Measurements from ENCODE around the gene IQSEC1.

Gene IQSEC1

DNA sequence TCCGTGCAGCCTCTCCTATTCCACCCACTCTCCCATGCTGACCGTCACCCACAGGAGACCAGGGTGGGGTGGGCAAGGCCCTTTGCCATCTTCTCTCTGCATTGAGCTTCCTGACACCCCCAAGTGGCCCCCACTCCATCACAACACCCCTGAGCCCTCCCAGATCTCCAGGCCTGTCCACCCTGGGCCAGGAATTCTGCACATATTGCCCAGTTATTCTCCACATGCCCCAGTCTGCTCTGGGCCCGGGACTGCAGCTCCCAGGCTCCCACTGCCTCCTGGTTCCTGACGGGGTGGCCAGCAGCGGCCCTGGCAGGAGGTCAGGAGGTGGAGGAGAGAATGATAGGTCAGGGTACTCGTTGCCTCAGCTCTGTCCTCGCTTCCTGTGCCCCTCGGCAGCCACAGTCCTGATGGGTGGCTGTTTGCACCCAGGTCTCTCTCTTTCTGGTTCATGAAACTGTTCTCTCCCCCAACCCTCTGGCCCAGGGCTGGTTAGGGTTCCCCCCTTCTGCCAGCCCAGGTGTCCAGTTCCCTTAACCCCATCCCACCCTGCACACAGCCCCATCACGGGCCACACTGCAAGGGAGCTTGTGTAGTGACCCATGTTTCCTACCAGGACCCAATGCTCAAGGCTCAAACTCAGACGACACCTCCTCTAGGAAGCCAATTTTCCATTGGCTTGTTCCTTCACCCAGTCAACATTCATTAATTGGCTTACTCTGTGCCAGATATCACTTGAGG, 47.3 kb downstream of the IQSEC1 start:
- no peak for DNase-seq

DNA sequence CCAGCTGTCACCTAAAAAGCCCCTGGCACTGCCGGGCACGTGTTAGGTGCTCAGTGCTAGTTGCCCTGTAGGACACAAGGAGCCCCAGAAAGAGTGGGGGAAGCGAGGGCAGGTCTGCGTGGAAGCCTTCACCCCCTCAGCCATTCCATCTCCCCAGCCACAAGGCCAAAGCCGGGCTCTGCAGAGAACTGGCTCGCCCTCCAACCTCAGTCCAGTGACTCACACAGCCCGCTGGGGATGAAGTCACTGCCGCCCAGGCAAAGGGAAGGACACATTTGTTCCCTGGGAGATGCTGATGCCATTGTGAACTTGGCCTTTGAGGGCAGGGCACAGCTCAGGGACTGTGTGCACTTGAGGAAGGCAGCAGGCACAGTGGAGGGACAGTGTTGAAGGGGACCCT, 48.1 kb downstream of the IQSEC1 start:
- no peak for DNase-seq

DNA sequence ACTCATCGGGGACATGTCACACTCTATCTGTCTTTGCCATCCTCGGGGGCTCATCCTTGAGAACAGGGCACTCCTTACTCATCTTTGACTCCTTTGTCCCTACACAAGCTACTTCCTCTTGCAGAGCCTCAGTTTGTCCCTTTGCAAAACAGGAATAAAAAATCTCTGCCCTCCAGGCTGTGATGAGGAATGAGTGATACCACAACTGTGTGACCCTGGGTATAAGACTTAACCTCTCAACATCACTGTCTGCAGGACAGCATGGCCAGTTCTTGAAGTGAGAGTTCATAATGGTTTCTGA, 48.5 kb downstream of the IQSEC1 start:
- no peak for DNase-seq

DNA sequence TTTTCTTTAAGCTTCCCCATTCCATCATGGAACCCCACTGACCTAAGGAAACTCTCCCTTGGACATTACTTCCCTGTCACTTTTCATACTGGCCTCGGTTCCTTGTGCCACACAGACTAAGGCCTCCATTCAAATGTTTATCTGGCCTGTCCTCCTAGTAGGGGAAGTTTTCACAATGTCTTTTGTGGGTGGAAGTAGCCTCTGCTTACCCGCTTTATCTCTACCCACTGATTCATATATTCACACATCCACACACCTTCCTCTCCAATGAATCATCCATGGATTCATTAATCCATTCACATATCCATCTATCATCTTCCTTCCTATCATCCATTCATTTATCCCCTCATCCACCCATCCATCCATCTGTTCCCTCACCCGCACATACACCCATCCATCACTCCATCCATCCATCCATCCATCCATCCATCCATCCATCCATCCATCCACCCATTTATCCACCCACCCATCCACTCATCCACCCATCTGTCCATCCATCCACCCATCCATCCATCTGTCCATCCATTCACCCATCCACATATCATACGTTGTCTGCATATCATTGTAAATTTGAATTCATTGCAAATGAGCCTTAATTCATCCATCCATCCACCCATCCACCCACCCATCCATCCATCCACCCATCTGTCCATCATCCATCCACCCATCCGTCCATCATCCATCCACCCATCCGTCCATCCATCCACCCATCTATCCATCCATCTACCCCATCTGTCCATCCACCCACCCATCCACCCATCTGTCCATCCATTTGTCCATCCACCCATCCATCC, 49.1 kb downstream of the IQSEC1 start:
- no peak for DNase-seq

GRCh38 chr3:13023235-13023970, 49.8 kb downstream of the IQSEC1 start:
- DNase-seq: no peak

GRCh38 chr3:13022348-13023234, 50.6 kb downstream of the IQSEC1 start:
- DNase-seq: no peak

- no peak for DNase-seq
Measured at GRCh38 chr3:13021141-13022114, 51.8 kb downstream of the IQSEC1 start.

GRCh38 chr3:13020159-13020750, 53.0 kb downstream of the IQSEC1 start:
- DNase-seq: no peak

- DNase-seq: no peak
Measured at GRCh38 chr3:13019243-13020095, 53.8 kb downstream of the IQSEC1 start.

- no peak for DNase-seq
Measured at GRCh38 chr3:13018561-13019242, 54.5 kb downstream of the IQSEC1 start.

- DNase-seq: no peak
Measured at GRCh38 chr3:13018043-13018451, 55.2 kb downstream of the IQSEC1 start.

DNA sequence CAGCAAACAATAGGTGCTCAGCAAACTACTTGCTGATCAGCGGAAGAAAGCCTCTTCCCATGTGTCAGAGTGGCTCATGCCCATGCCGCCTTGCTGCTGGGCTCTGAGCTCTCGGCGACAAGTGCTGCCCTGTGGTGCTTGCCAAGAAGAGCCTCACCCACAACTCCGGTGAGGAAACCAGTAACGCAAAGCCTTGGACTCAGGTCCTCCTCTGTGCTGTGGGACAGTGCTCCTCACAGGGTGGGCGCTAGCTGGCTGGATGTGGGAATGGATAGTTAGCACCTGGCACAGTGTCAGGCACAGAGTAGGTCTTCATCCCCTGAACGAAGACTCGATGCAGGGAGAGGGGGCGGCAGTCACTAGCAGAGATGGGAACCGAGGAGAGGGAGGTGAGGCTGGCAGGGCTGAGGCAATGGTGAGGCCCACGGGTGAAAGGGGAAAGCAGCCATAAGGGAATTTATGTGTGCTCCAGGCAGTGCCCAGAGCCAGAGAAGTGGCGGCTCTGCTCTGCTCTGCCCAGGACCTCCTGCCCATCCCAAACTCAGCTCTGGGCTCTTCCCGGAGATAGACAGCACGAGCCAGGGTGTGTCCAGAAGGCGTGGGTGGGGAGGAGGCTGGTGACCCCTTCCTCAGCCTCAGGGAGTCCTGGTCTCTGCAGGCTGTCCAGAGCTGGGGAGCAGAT, 55.7 kb downstream of the IQSEC1 start:
- DNase-seq: no peak

DNA sequence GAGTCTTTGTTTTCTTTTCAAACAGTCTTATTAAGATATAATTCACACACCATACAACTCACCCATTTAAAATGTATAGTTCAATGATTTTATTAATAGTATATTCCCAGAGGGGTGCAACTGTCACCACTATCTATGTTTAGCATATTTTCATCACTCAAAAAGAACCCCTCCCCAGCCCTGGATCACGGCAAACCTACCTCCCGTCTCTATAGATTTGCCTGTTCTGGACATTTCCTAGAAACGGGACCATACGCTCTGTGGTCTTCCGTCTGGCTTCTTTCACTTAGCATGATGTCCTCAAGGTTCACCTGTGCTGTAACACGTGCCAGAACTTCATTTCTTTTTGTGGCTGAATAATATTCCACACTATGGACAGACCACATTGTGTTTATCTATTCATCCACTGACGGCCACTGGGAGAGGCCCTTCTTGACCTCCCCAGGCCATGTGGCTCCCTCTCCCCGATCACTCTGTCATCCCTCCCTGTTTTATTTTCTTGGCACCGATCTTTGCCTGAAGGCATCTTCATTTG, 56.4 kb downstream of the IQSEC1 start:
- no peak for DNase-seq

- peak; percentile 66 for DNase-seq
Measured at GRCh38 chr3:13016083-13016720, 57.0 kb downstream of the IQSEC1 start.

GRCh38 chr3:13015286-13016082, 57.7 kb downstream of the IQSEC1 start:
- peak; percentile 78 for DNase-seq

DNA sequence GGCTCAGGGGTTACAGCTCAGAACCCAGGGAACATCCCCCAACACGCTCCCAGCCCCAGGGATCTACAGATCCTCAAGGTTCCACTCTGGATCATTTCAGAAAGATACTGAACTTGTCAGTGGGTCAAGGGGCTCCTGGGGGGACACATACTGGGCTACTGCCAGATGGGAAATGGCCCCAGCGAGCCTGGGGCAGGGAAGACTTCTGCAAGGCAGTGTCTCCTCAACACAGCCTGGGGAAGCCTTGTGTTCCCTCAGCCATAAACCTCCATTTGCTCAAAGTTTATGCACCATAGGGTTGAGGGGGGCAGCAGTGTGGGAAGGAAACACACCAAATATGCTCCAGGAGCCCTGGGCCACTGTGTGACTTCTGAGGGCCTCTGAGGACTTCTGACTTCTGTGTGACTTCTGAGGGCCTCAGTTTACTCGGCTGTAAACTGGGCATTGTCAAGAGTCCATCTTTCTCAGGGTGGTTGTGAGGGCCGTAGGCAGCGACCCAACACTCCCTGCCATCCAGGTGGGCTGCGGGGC, 58.4 kb downstream of the IQSEC1 start:
- no peak for DNase-seq

Data from activated CD4-positive, alpha-beta T cell treated with anti-CD3 and anti-CD28 coated beads, Interleukin-2, amount 50 U/mL, for 16 hours (primary cell).